Neutrophil (primary cell): Measurements from ENCODE around the gene CNDP1.

Experiments used
- H3K27ac ChIP-seq: fragments of 200-600 bp; sonication (generic); 2 replicates; pipeline ENCODE4 v1.5.1; 2016; ENCODE audit warnings: mild to moderate bottlenecking, moderate library complexity
- H3K27me3 ChIP-seq: fragments of 200-600 bp; sonication (generic); 2 replicates; pipeline ENCODE4 v1.6.0; 2016; ENCODE audit warnings: mild to moderate bottlenecking
- H3K36me3 ChIP-seq: fragments of 200-600 bp; sonication (generic); 2 replicates; pipeline ENCODE4 v1.5.1; 2017
- H3K4me1 ChIP-seq, 2 experiments: fragments of 200-600 bp in 1 of 2; sonication (generic) in 1 of 2; 1 replicate in 1 of 2; 2 replicates in 1 of 2; pipeline versions ENCODE4 v1.5.1 to v1.6.1; 2013 to 2016; ENCODE audit warnings: low read depth in 1 of 2, low read length in 1 of 2, mild to moderate bottlenecking in 1 of 2, moderate library complexity in 1 of 2; ENCODE audit not compliant: control insufficient read depth in 1 of 2, insufficient read depth in 1 of 2
- H3K4me3 ChIP-seq, 2 experiments: fragments of 200-600 bp in 1 of 2; sonication (generic) in 1 of 2; 1 replicate in 1 of 2; 2 replicates in 1 of 2; pipeline ENCODE4 v1.5.1; 2013 to 2016; ENCODE audit warnings: low read depth in 1 of 2, low read length in 1 of 2, mild to moderate bottlenecking in 1 of 2, moderate library complexity in 1 of 2
- H3K9me3 ChIP-seq: fragments of 200-600 bp; sonication (generic); 2 replicates; pipeline ENCODE4 v1.5.1; 2016
- CTCF ChIP-seq: fragments of 200-600 bp; sonication (generic); IDR thresholded peaks from 2 replicates; pipeline ENCODE4 v1.5.1; 2016; ENCODE audit warnings: antibody characterized with exemption

CNDP1 gene

DNA sequence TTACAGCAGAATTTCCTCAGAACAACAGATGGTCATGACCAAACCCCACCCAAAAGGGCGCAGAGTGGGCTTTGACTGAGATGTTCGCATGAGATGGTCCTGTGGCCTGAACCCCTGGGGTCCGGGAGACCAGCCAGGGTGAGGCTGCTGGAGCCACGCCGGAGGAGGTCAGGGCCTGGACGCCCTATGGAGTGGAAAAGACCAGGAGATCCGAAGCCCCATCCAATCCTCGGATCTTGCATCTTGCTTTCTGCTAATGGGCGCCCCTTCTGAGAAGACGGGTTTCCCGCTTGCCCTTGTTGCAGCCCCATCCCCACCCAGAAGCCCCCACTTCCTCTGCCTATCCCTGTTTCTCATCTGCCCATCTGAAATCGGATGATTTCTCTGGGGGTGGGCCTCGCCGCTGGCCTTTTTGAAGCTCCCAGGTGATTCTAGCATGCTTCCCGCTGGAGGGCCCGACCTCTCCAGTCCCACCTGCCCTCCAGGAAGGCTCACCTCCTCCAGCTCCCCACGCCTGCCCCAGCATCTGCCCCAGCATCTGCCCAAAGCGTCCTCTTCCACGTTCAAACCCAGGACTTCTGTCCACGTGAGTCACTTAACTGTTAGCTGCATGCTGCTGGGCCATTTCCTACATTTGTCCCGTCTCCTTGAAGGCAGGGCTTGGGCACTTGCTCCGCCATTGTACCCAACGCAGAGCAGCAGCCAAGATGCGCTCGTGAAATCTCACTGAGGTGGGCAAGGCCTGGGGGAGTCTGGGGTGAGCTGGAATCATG is 4.3 kb upstream of the CNDP1 start:
- Histone ChIP-seq H3K9me3 (no peaks in the 10 kb centered on the region), H3K4me3 (no peak overlapping the region), H3K36me3 (no peaks in the 10 kb centered on the region), H3K4me1 (no peaks in the 10 kb centered on the region), H3K27me3 (no peaks in the 10 kb centered on the region), H3K27ac (no peak overlapping the region)
- TF ChIP-seq CTCF, result no peak

GRCh38 chr18:74530584-74530862 is 3.8 kb upstream of the CNDP1 start:
- H3K27me3 ChIP-seq, result no peaks in the 10 kb centered on the region
- H3K4me3 ChIP-seq, result no peak overlapping the region
- TF ChIP-seq CTCF, result no peak
- no peaks in the 10 kb centered on the region for H3K4me1 ChIP-seq
- H3K9me3 ChIP-seq, result no peaks in the 10 kb centered on the region
- H3K36me3 ChIP-seq, result no peaks in the 10 kb centered on the region
- no peak overlapping the region for H3K27ac ChIP-seq

DNA sequence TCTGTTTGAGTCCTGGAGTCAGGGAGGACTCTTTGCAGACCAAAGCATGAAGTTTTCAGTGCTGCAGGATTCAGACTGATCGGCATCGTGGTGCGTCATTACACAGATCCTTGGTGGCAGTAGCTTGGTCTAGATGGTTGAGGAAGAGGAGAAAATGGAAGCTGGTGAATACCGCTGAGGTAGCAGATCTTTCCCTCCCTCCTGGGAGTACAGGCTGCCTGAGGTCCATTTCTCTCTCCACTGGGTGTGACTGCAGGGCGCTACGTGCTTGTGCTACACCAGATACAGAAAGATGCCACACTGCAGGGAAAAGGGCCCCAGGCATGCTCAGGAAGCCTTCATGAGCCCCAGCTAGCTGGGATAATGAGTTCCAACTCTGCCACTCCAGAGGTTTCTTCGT is 3.3 kb upstream of the CNDP1 start:
- no peaks in the 10 kb centered on the region for H3K9me3 ChIP-seq
- no peaks in the 10 kb centered on the region for H3K4me1 ChIP-seq
- no peak overlapping the region for H3K4me3 ChIP-seq
- H3K36me3 ChIP-seq, result no peaks in the 10 kb centered on the region
- no peak overlapping the region for H3K27ac ChIP-seq
- no peaks in the 10 kb centered on the region for H3K27me3 ChIP-seq
- TF ChIP-seq CTCF, result no peak

DNA sequence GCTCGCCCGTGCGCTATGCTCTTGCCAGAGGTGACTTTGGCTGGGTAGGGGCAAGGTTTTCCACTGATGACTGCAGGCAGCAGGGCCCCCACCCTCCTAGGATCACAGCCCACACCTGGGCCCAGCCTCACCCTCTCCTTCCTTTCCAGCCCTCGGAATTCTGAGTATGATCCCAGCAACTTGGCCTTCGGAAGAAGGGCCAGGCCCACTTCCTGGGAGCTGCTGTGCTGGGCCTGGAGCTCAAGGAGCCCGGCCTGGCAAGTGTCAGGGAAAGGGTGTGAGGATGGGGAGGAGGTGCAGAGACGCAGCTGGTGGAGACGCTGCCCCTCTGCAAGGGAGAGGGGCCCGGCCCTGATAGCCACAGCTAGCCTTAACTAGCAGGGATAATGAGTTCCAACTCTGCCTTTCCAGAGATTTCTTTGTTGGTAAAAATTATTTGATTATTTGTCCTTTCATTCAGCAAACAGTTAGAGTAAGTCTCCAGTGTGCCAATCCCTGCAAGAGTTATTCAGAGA is 1.7 kb upstream of the CNDP1 start:
- no peak overlapping the region for H3K27ac ChIP-seq
- H3K27me3 ChIP-seq, result no peaks in the 10 kb centered on the region
- H3K9me3 ChIP-seq, result no peaks in the 10 kb centered on the region
- no peak for TF ChIP-seq CTCF
- no peak overlapping the region for H3K4me3 ChIP-seq
- no peaks in the 10 kb centered on the region for H3K4me1 ChIP-seq
- no peaks in the 10 kb centered on the region for H3K36me3 ChIP-seq

- Histone ChIP-seq H3K36me3 (no peaks in the 10 kb centered on the region), H3K27me3 (no peaks in the 10 kb centered on the region), H3K4me3 (no peak overlapping the region), H3K4me1 (no peaks in the 10 kb centered on the region), H3K9me3 (no peaks in the 10 kb centered on the region), H3K27ac (no peak overlapping the region)
- no peak for TF ChIP-seq CTCF
Measured at GRCh38 chr18:74533666-74534065, 634 bp upstream of the CNDP1 start.
